Neural progenitor cell (in vitro differentiated cells): ENCODE results near the gene NAT14. TPM values are rescaled to one million over a fixed set of nuclear protein-coding genes. Genes with fewer than 3 reads are reported as not detected.

Experiments used
- DNase-seq: peaks from one replicate; pipeline ENCODE4 v3.0.0-alpha.2; 2016; ENCODE audit warnings: low spot score
- H2AFZ ChIP-seq: fragments of 200-600 bp; sonication (generic); replicated peaks from 2 replicates; pipeline ENCODE4 v1.6.1; 2016; ENCODE audit warnings: antibody characterized with exemption
- H3F3A ChIP-seq: fragments of 200-600 bp; sonication (generic); 2 replicates; pipeline ENCODE4 v1.6.1; 2016; ENCODE audit warnings: antibody characterized with exemption, low read depth
- H3K27ac ChIP-seq: fragments of 200-600 bp; sonication (generic); 2 replicates; pipeline ENCODE4 v1.5.1; 2016; ENCODE audit warnings: mild to moderate bottlenecking
- H3K27me3 ChIP-seq: fragments of 200-600 bp; sonication (generic); 2 replicates; pipeline ENCODE4 v1.6.1; 2016; ENCODE audit warnings: mild to moderate bottlenecking, moderate library complexity
- H3K36me3 ChIP-seq: fragments of 200-600 bp; sonication (generic); 2 replicates; pipeline ENCODE4 v1.5.1; 2016
- H3K4me1 ChIP-seq: fragments of 200-600 bp; sonication (generic); 2 replicates; pipeline ENCODE4 v1.6.1; 2016; ENCODE audit warnings: mixed run types
- H3K4me2 ChIP-seq: fragments of 200-600 bp; sonication (generic); 2 replicates; pipeline ENCODE4 v1.6.1; 2016
- H3K4me3 ChIP-seq: fragments of 200-600 bp; sonication (generic); 2 replicates; pipeline ENCODE4 v1.5.1; 2016
- H3K79me2 ChIP-seq: fragments of 200-600 bp; sonication (generic); 2 replicates; pipeline ENCODE4 v1.6.1; 2016; ENCODE audit warnings: low read depth
- H3K9ac ChIP-seq: fragments of 200-600 bp; sonication (generic); 2 replicates; pipeline ENCODE4 v1.6.1; 2016
- H3K9me3 ChIP-seq: fragments of 200-600 bp; sonication (generic); 2 replicates; pipeline ENCODE4 v1.5.1; 2016; ENCODE audit warnings: low read depth
- H4K20me1 ChIP-seq: fragments of 200-600 bp; sonication (generic); 2 replicates; pipeline ENCODE4 v1.6.1; 2016; ENCODE audit warnings: low read depth
- H3K27ac Mint-ChIP-seq: 3 replicates; pipeline ENCODE4 v1.8.0; 2021; ENCODE audit warnings: mixed read lengths
- H3K27me3 Mint-ChIP-seq: 2 replicates; pipeline ENCODE4 v1.8.0; 2022; ENCODE audit warnings: low read depth, mild to moderate bottlenecking, inconsistent platforms, moderate library complexity, mixed read lengths; ENCODE audit not compliant: insufficient read depth
- H3K36me3 Mint-ChIP-seq: 3 replicates; pipeline ENCODE4 v1.8.0; 2021; ENCODE audit warnings: mixed read lengths
- H3K4me1 Mint-ChIP-seq: 3 replicates; pipeline ENCODE4 v1.8.0; 2021; ENCODE audit warnings: mixed read lengths
- H3K4me3 Mint-ChIP-seq: 3 replicates; pipeline ENCODE4 v1.8.0; 2021; ENCODE audit warnings: mild to moderate bottlenecking, moderate library complexity, mixed read lengths
- H3K9me3 Mint-ChIP-seq: 3 replicates; pipeline ENCODE4 v1.8.0; 2020; ENCODE audit warnings: mixed read lengths
- EZH2 ChIP-seq: fragments of 200-600 bp; sonication (generic); IDR thresholded peaks from 2 replicates; pipeline ENCODE4 v1.6.1; 2017; ENCODE audit warnings: antibody characterized with exemption, mild to moderate bottlenecking, moderate library complexity
- EZH2phosphoT487 ChIP-seq: fragments of 200-600 bp; sonication (generic); IDR thresholded peaks from 2 replicates; pipeline ENCODE4 v1.6.1; 2017; ENCODE audit warnings: antibody characterized with exemption
- total RNA-seq: library from RNA; depleted of rRNA; stranded (reverse); fragments of >200 nt; gene quantifications from 2 replicates; pipeline ENCODE4 v1.2.3, GENCODE V29; 2015; ENCODE audit warnings: low replicate concordance
- TF ChIP-seq, protein P1 (sequence below): fragments of 200-600 bp; sonication (generic); IDR thresholded peaks from 2 replicates; pipeline ENCODE4 v1.5.1; 2017; ENCODE audit warnings: antibody characterized with exemption, mild to moderate bottlenecking

Gene NAT14
- total RNA-seq, 1 donor from 2014 or later, result 16.2 TPM

DNA sequence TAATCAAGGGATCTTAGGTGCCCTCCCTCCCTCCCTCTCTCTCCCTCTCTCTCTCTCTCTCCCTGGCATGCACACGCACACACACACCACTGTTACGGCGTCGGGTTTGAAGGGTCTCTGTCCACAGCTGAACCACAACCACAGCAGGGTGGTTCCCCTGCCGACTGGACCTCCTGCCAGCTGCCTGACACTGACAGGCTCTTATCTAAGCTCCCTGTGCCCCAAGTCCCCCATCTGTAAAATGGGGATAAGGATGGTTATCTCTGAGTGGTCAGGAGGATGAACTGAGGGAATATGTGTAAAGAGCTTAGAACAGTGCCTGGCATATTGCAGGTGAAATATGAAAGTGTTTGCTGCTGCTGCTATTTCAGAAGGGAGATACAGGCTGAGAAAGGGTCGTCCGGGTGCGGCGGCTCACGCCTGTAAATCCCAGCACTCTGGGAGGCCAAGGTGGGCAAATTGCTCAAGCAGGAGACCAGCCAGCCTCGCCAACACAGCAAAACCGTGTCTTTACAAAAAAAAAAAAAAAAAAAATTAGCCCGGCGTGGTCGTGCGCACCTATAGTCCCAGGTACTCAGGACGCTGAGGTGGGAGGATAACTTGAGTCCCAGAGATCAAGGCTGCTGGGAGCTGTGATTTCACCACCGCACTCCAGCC, 41.0 kb upstream of the NAT14 start:
- Histone ChIP-seq H4K20me1 (peaks cover 31% of the 10 kb centered on the region), H3K9me3 (no peaks in the 10 kb centered on the region), H3K36me3 (no peaks in the 10 kb centered on the region), H3K27ac (no peak overlapping the region), H3K27me3 (peaks cover 99% of the 10 kb centered on the region), H3K9ac (no peak overlapping the region), H3K79me2 (no peaks in the 10 kb centered on the region), H3F3A (peaks cover 36% of the 10 kb centered on the region), H2AFZ (no peak overlapping the region), H3K4me1 (peaks cover 5% of the 10 kb centered on the region), H3K4me2 (no peak overlapping the region), H3K4me3 (no peak overlapping the region)
- Mint-ChIP-seq H3K9me3 (peaks cover 9% of the 10 kb centered on the region), H3K36me3 (no peaks in the 10 kb centered on the region), H3K4me3 (peak overlapping the region; percentile 76), H3K4me1 (peaks cover 26% of the 10 kb centered on the region), H3K27ac (no peak overlapping the region), H3K27me3 (peaks cover 31% of the 10 kb centered on the region)
- TF ChIP-seq, protein P1, sequence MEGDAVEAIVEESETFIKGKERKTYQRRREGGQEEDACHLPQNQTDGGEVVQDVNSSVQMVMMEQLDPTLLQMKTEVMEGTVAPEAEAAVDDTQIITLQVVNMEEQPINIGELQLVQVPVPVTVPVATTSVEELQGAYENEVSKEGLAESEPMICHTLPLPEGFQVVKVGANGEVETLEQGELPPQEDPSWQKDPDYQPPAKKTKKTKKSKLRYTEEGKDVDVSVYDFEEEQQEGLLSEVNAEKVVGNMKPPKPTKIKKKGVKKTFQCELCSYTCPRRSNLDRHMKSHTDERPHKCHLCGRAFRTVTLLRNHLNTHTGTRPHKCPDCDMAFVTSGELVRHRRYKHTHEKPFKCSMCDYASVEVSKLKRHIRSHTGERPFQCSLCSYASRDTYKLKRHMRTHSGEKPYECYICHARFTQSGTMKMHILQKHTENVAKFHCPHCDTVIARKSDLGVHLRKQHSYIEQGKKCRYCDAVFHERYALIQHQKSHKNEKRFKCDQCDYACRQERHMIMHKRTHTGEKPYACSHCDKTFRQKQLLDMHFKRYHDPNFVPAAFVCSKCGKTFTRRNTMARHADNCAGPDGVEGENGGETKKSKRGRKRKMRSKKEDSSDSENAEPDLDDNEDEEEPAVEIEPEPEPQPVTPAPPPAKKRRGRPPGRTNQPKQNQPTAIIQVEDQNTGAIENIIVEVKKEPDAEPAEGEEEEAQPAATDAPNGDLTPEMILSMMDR, result no peak
- TF ChIP-seq EZH2phosphoT487, result no peak
- peak; percentile 54 for TF ChIP-seq EZH2
- no peak for DNase-seq

DNA sequence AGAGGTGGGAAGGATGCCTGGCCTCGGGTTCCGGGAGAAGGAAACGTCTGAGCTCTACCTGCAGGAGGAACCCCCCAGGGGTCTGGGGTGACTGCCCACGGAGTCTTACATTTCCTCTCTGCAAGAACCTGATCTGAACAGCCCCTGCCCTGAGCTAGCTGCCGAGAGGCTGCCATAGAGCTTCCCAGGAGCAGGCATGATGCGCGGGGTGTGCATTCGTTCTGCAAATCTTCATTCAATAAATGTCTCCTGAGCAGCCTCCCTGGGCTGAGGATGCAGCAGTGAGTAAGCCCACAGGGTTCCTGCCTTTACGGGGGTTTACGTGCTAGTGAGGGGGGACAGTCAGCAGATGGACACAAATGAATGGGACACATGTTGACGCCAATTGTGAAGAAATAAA, 40.3 kb upstream of the NAT14 start:
- H3K79me2 ChIP-seq, result no peaks in the 10 kb centered on the region
- no peak overlapping the region for H3K4me3 Mint-ChIP-seq
- H3K36me3 ChIP-seq, result no peaks in the 10 kb centered on the region
- peaks cover 5% of the 10 kb centered on the region for H3K4me1 ChIP-seq
- H3K4me2 ChIP-seq, result no peak overlapping the region
- H4K20me1 ChIP-seq, result peaks cover 26% of the 10 kb centered on the region
- no peak overlapping the region for H3K9ac ChIP-seq
- H3K36me3 Mint-ChIP-seq, result no peaks in the 10 kb centered on the region
- no peak overlapping the region for H3K27ac Mint-ChIP-seq
- H3K9me3 Mint-ChIP-seq, result peaks cover 4% of the 10 kb centered on the region
- H3K4me3 ChIP-seq, result no peak overlapping the region
- H3F3A ChIP-seq, result peaks cover 34% of the 10 kb centered on the region
- H3K4me1 Mint-ChIP-seq, result peaks cover 26% of the 10 kb centered on the region
- no peak overlapping the region for H3K27ac ChIP-seq
- peaks cover 99% of the 10 kb centered on the region for H3K27me3 ChIP-seq
- H2AFZ ChIP-seq, result no peak overlapping the region
- no peak for DNase-seq
- no peaks in the 10 kb centered on the region for H3K9me3 ChIP-seq
- no peak for TF ChIP-seq EZH2phosphoT487
- TF ChIP-seq, protein P1, result no peak
- no peak for TF ChIP-seq EZH2
- peaks cover 24% of the 10 kb centered on the region for H3K27me3 Mint-ChIP-seq

DNA sequence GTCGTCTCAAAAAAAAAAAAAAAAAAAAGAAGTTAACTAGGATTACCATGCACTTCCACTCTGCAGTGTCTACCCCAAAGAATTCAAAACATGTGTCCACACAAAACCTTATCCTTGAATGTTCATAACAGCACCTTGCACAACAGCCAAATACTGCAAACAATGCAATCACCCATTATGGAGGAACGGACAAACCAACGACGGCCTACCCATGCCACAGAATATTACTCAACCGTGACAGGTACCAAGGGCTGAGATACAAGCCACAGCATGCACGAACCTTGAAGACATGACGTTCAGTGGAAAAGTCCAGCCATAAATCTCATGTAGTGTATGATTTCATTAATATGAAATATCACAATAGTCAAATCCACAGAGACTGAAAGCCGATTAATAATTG, 38.9 kb upstream of the NAT14 start:
- no peak overlapping the region for H2AFZ ChIP-seq
- no peak overlapping the region for H3K4me2 ChIP-seq
- Mint-ChIP-seq H3K27me3 (peaks cover 22% of the 10 kb centered on the region), H3K36me3 (no peaks in the 10 kb centered on the region), H3K4me3 (peak overlapping the region; percentile 39), H3K27ac (no peak overlapping the region), H3K9me3 (peaks cover 3% of the 10 kb centered on the region), H3K4me1 (peaks cover 22% of the 10 kb centered on the region)
- no peaks in the 10 kb centered on the region for H3K9me3 ChIP-seq
- peaks cover 5% of the 10 kb centered on the region for H3K4me1 ChIP-seq
- H3K79me2 ChIP-seq, result no peaks in the 10 kb centered on the region
- TF ChIP-seq EZH2 (no peak), EZH2phosphoT487 (no peak)
- TF ChIP-seq, protein P1, result no peak
- no peak overlapping the region for H3K4me3 ChIP-seq
- no peak overlapping the region for H3K27ac ChIP-seq
- no peaks in the 10 kb centered on the region for H3K36me3 ChIP-seq
- H3K9ac ChIP-seq, result no peak overlapping the region
- DNase-seq, result no peak
- peaks cover 14% of the 10 kb centered on the region for H4K20me1 ChIP-seq
- H3F3A ChIP-seq, result peaks cover 33% of the 10 kb centered on the region
- peaks cover 98% of the 10 kb centered on the region for H3K27me3 ChIP-seq
